ENCODE data around the gene ZNF487.

GRCh38 chr10:43390759-43391158 lies 46.2 kb upstream of the ZNF487 start:
- peak in 4 of 7 experiments; percentile 8 to 31 (median 18) for TF ChIP-seq CTCF (IDR thresholded peaks at IDR 0.05)
- no peak for TF ChIP-seq POLR2A (IDR thresholded peaks at IDR 0.05)
- TF ChIP-seq POLR2AphosphoS5 (IDR thresholded peaks at IDR 0.05): no peak
- no peak for TF ChIP-seq EP300 (IDR thresholded peaks at IDR 0.05)
